Naive thymus-derived CD8-positive, alpha-beta T cell (primary cell): Measurements from ENCODE around the gene FUCA2. TPM values are rescaled to one million over a fixed set of nuclear protein-coding genes. Genes with fewer than 3 reads are reported as not detected.
"Not testable (repeated sequence)": the region's sequence is repeated elsewhere in the genome, so short reads cannot be mapped to it uniquely, and the experiment has no call there.

Experiments
- ATAC-seq, 2 donors: fragments of 150-1000 bp; cut with Tn5 transposase in 1 of 2; sonication (Bioruptor Pico), chemical (Tn5 transposase) in 1 of 2; 1 replicate in 1 of 2; 2 replicates in 1 of 2; pipeline ENCODE4 v1.10.0; 2021; ENCODE audit warnings: mild to moderate bottlenecking in 2 of 2, moderate library complexity in 2 of 2
- POLR2A ChIA-PET: fragments of 350-600 bp; sonication (Branson Sonifier 250); formaldehyde crosslinking; loops from one replicate; lab custom pipeline; 2021; ENCODE audit warnings: antibody characterized with exemption; lab: Charles Lee
- DNase-seq, 10 donors: peaks; one replicate each; pipeline versions ENCODE4 v3.0.0 to v3.0.0-alpha.2; 2020 to 2022
- H3K27ac Mint-ChIP-seq, 10 donors: one replicate each; pipeline ENCODE4 v1.8.0; 2020 to 2022; ENCODE audit warnings: mild to moderate bottlenecking in 10 of 10, mixed read lengths in 10 of 10, moderate library complexity in 4 of 10, inconsistent platforms in 1 of 10
- H3K27me3 Mint-ChIP-seq, 5 donors: one replicate each; pipeline ENCODE4 v1.8.0; 2021 to 2022; ENCODE audit warnings: mixed read lengths in 5 of 5
- H3K36me3 Mint-ChIP-seq, 3 donors: one replicate each; pipeline ENCODE4 v1.8.0; 2020 to 2022; ENCODE audit warnings: mixed read lengths in 3 of 3, mild to moderate bottlenecking in 2 of 3, inconsistent platforms in 1 of 3
- H3K4me1 Mint-ChIP-seq, 4 donors: one replicate each; pipeline ENCODE4 v1.8.0; 2021 to 2022; ENCODE audit warnings: mixed read lengths in 4 of 4
- H3K4me3 Mint-ChIP-seq, 10 donors: one replicate each; pipeline ENCODE4 v1.8.0; 2020 to 2022; ENCODE audit warnings: mild to moderate bottlenecking in 10 of 10, mixed read lengths in 10 of 10, moderate library complexity in 6 of 10, inconsistent platforms in 1 of 10
- H3K9me3 Mint-ChIP-seq, 9 donors: one replicate each; pipeline ENCODE4 v1.8.0; 2020 to 2022; ENCODE audit warnings: mixed read lengths in 9 of 9, mild to moderate bottlenecking in 3 of 9, inconsistent platforms in 1 of 9, moderate library complexity in 1 of 9
- polyA plus RNA-seq, 3 donors: library from polyadenylated mRNA; unstranded; fragments of 300-500 nt; fragmentation: Illumina TruSeq; gene quantifications; one replicate each; pipeline ENCODE4 v1.2.3, GENCODE V29; 2021
- total RNA-seq, 8 experiments: library from RNA in 2 of 8; stranded (reverse) in 2 of 8; gene quantifications; one replicate each; pipeline ENCODE4 v1.2.3 and lab custom pipeline; 2021 to 2026

FUCA2 gene
- total and polyA plus RNA-seq, 5 experiments from 2014 or later = 3.1 to 13.1 (median 4.7) TPM

DNA sequence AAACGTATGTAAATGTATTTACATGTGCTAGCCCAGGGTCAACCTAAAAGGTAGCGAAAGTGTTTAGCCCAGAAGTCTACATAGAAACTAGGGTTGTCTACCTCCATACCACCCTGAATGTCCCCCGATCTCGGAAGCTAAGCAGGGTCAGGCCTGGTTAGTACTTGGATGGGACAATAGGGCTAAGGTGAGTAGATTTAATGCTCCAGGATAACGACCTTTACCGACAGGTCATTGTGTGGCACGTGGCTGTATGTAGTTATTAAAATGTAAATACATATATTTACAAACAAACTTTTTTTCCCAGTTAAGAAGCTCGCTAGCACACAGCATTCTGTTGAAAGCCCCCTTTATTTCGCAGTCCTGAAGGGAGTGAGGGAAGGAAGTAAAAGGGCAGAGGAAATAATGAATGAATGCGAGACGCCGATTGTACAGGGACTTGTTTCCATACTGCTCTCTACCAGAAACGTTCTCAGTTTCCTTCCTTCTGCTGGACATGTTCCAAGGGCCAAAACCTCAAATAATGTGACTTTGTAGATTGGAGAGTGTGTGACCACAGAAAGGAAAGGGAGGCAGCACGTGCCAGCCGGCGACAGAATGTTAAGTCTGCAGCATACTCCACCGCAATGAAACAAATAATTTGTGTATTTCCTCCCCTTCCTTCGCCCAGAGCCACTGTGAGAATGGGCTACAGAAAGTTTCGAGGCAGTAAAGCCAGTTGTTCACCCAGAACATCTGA, 61.6 kb downstream of the FUCA2 start:
- DNase-seq (peak in 9 of 10 donors; percentile 15 to 69 (median 52)), ATAC-seq (no peak)
- no peaks in the 10 kb centered on the region for H3K9me3 Mint-ChIP-seq
- H3K4me1 Mint-ChIP-seq = peaks cover 17 to 49% (median 44%) of the 10 kb centered on the region in 4 donors
- H3K27me3 Mint-ChIP-seq = no peaks in the 10 kb centered on the region
- H3K27ac Mint-ChIP-seq = peak overlapping the region; percentile 94 to 98 (median 97)
- peaks cover 0 to 14% (median 0%) of the 10 kb centered on the region in 3 donors for H3K36me3 Mint-ChIP-seq
- POLR2A ChIA-PET = interaction anchor here (0.6 to 1.8 kb wide), 8 partner anchors 23 to 975 kb away, joined by 3 to 7 read pairs (median 4); partner anchors contain the start of genes AIG1, FUCA2 and SF3B5
- H3K4me3 Mint-ChIP-seq = peak overlapping the region; percentile 93 to 100 (median 99)

- H3K4me1 Mint-ChIP-seq = peaks cover 12 to 42% (median 38%) of the 10 kb centered on the region in 4 donors
- POLR2A ChIA-PET = interaction anchor here (1.8 kb wide), 1 partner anchor 974 kb away, joined by 5 read pairs; no protein-coding TSS in a partner anchor
- DNase-seq = no peak
- H3K36me3 Mint-ChIP-seq = peaks cover 0 to 15% (median 4%) of the 10 kb centered on the region in 3 donors
- ATAC-seq = no peak
- no peaks in the 10 kb centered on the region for H3K9me3 Mint-ChIP-seq
- peak overlapping the region; percentile 93 to 100 (median 99) for H3K4me3 Mint-ChIP-seq
- peak overlapping the region in 7 of 10 donors; percentile 24 to 98 (median 96) for H3K27ac Mint-ChIP-seq
- no peaks in the 10 kb centered on the region for H3K27me3 Mint-ChIP-seq
Measured at GRCh38 chr6:143449082-143449713, 62.3 kb downstream of the FUCA2 start.

- H3K9me3 Mint-ChIP-seq, H3K27ac Mint-ChIP-seq, POLR2A ChIA-PET, ATAC-seq, DNase-seq, H3K27me3 Mint-ChIP-seq: not testable (repeated sequence)
- peak overlapping the region in 1 of 10 donors; percentile 19 for H3K4me3 Mint-ChIP-seq
- peaks cover 10 to 36% (median 31%) of the 10 kb centered on the region in 4 donors for H3K4me1 Mint-ChIP-seq
- peaks cover 0 to 14% (median 10%) of the 10 kb centered on the region in 3 donors for H3K36me3 Mint-ChIP-seq
Measured at GRCh38 chr6:143447865-143448264, 63.7 kb downstream of the FUCA2 start.

Other genes with a start within 250 kb of the FUCA2 start
- 10 to 100 TPM; 23.8 to 28.5 TPM for gene ADAT2, start 61.0 kb downstream of the FUCA2 start, total RNA-seq
- 1 to 10 TPM; 1.5 to 1.7 (median 1.6) TPM for gene ADAT2, start 61.0 kb downstream of the FUCA2 start, polyA plus RNA-seq
- 10 to 100 TPM; 21.1 to 25.8 TPM for gene PEX3, start 60.9 kb downstream of the FUCA2 start, total RNA-seq
- 10 to 100 TPM; 19.2 to 22.2 (median 20.0) TPM for gene PEX3, start 60.9 kb downstream of the FUCA2 start, polyA plus RNA-seq
- gene PHACTR2, start 166.2 kb upstream of the FUCA2 start, total RNA-seq = 10 to 100 TPM; 15.4 to 16.0 TPM
- 1 to 10 TPM; 7.1 to 9.0 (median 8.8) TPM for gene PHACTR2, start 166.2 kb upstream of the FUCA2 start, polyA plus RNA-seq